Natural killer cell (primary cell): ENCODE data around the gene SATB2. TPM values are rescaled to one million over a fixed set of nuclear protein-coding genes. Genes with fewer than 3 reads are reported as not detected.

Experiments
- ATAC-seq, 3 donors: fragments of 150-1000 bp in 2 of 3; fragments of 200-7000 bp in 1 of 3; cut with Tn5 transposase; 1 replicate in 1 of 3; 2 replicates in 2 of 3; pipeline ENCODE4 v1.10.0; 2021; ENCODE audit warnings: mild to moderate bottlenecking in 2 of 3, moderate library complexity in 2 of 3
- DNase-seq, 2 donors: peaks; one replicate each; pipeline versions ENCODE4 v3.0.0 to v3.0.0-alpha.2; 2013 to 2021; ENCODE audit warnings: mixed read lengths in 1 of 2
- H3K27ac ChIP-seq: one replicate; pipeline ENCODE4 v1.5.1; 2013; ENCODE audit warnings: mild to moderate bottlenecking, low read length
- H3K27me3 ChIP-seq: one replicate; pipeline ENCODE4 v1.6.1; 2013; ENCODE audit warnings: low read length; ENCODE audit not compliant: control insufficient read depth, insufficient read depth
- H3K36me3 ChIP-seq: one replicate; pipeline ENCODE4 v1.6.1; 2013; ENCODE audit warnings: low read length; ENCODE audit not compliant: control insufficient read depth, insufficient read depth
- H3K4me1 ChIP-seq: one replicate; pipeline ENCODE4 v1.6.1; 2013; ENCODE audit warnings: low read length; ENCODE audit not compliant: control insufficient read depth, insufficient read depth
- H3K4me3 ChIP-seq: one replicate; pipeline ENCODE4 v1.5.1; 2013; ENCODE audit warnings: low read length
- H3K9me3 ChIP-seq: one replicate; pipeline ENCODE4 v1.6.1; 2013; ENCODE audit warnings: low read length; ENCODE audit not compliant: control insufficient read depth, insufficient read depth
- H3K27ac Mint-ChIP-seq, 2 donors: one replicate each; pipeline ENCODE4 v1.8.0; 2022; ENCODE audit warnings: mild to moderate bottlenecking in 2 of 2, mixed read lengths in 2 of 2, moderate library complexity in 1 of 2
- H3K27me3 Mint-ChIP-seq, 2 donors: one replicate each; pipeline ENCODE4 v1.8.0; 2022; ENCODE audit warnings: low read depth in 2 of 2, mixed read lengths in 2 of 2
- H3K36me3 Mint-ChIP-seq: one replicate; pipeline ENCODE4 v1.8.0; 2022; ENCODE audit warnings: mixed read lengths
- H3K4me1 Mint-ChIP-seq, 2 donors: one replicate each; pipeline ENCODE4 v1.8.0; 2022; ENCODE audit warnings: mixed read lengths in 2 of 2
- H3K4me3 Mint-ChIP-seq: one replicate; pipeline ENCODE4 v1.8.0; 2022; ENCODE audit warnings: mild to moderate bottlenecking, moderate library complexity, mixed read lengths
- H3K9me3 Mint-ChIP-seq, 2 donors: one replicate each; pipeline ENCODE4 v1.8.0; 2022; ENCODE audit warnings: mixed read lengths in 2 of 2
- CTCF ChIP-seq: fragments of 200-600 bp; IDR thresholded peaks from one replicate; pipeline ENCODE4 v1.8.0; 2022; ENCODE audit warnings: antibody characterized with exemption
- WGBS: methylation state at CpG from one replicate; pipeline ENCODE4 v1.1.7; 2013; ENCODE audit warnings: missing lambda C conversion rate; ENCODE audit not compliant: insufficient coverage; 5-methylcytosine and 5-hydroxymethylcytosine counted together
- intact Hi-C: fragments of 100-400 bp; cut with micrococcal nuclease; formaldehyde crosslinking; loops from one replicate; pipeline ENCODE4 v1.14.2; 2022
- total RNA-seq, 4 donors: library from RNA; stranded (reverse); fragments of 120-200 nt in 1 of 4; gene quantifications; one replicate each; pipeline versions ENCODE4 v1.2.3 to v1.2.4, GENCODE V29; 2013 to 2022

SATB2 gene
- total RNA-seq, 3 donors from 2014 or later (not counting 1 experiment from before 2014, with no cell fraction given): 0.73 to 2.8 (median 0.79) TPM

GRCh38 chr2:199219551-199219950, 238.2 kb downstream of the SATB2 start:
- Histone ChIP-seq H3K9me3 (no peaks in the 10 kb centered on the region), H3K27me3 (no peaks in the 10 kb centered on the region), H3K4me3 (no peak overlapping the region), H3K4me1 (no peaks in the 10 kb centered on the region), H3K36me3 (no peaks in the 10 kb centered on the region), H3K27ac (no peak overlapping the region)
- no peak overlapping the region for H3K4me3 Mint-ChIP-seq
- WGBS: 81% methylated on average over 2 of the region's 2 CpGs
- H3K27me3 Mint-ChIP-seq: no peaks in the 10 kb centered on the region
- intact Hi-C loops: no loop called here
- DNase-seq: no peak
- H3K36me3 Mint-ChIP-seq: no peaks in the 10 kb centered on the region
- no peak for ATAC-seq
- TF ChIP-seq CTCF: no peak
- no peaks in the 10 kb centered on the region for H3K4me1 Mint-ChIP-seq
- H3K27ac Mint-ChIP-seq: no peak overlapping the region
- peaks cover 2 to 8% of the 10 kb centered on the region in 2 donors for H3K9me3 Mint-ChIP-seq
